PC-9 (cell line): Measurements from ENCODE around the gene AGBL4.

ENCODE experiments used
- CTCF ChIP-seq: fragments of 200-600 bp; sonication (generic); conservative IDR thresholded peaks from 2 replicates; pipeline ENCODE4 v1.6.1; 2017; ENCODE audit warnings: mixed run types, antibody characterized with exemption, mild to moderate bottlenecking, moderate library complexity
- EZH2 ChIP-seq: fragments of 200-600 bp; sonication (generic); IDR thresholded peaks from 2 replicates; pipeline ENCODE4 v1.8.0; 2017; ENCODE audit warnings: antibody characterized with exemption, low read depth

- no peak for TF ChIP-seq CTCF
- no peak for TF ChIP-seq EZH2
Measured at GRCh38 chr1:48953617-48954016, 1070.1 kb downstream of the AGBL4 start.
